ENCODE measurements around the gene MEGF11.

- TF ChIP-seq CTCF (IDR thresholded peaks at IDR 0.05) (no peak), POLR2A (IDR thresholded peaks at IDR 0.05) (no peak), POLR2AphosphoS5 (IDR thresholded peaks at IDR 0.05; ENCODE audit: insufficient read depth in 1 of 2, low read depth in 1 of 2) (no peak)
Measured at GRCh38 chr15:66017792-66018487, 235.6 kb downstream of the MEGF11 start.
